HepG2 (cell line): ENCODE measurements around the gene IBA57. TPM values are rescaled to one million over a fixed set of nuclear protein-coding genes. Genes with fewer than 3 reads are reported as not detected.
A peak's percentile ranks its signal among the peaks of the same experiment; 100 is the strongest.

Experiments used
- ATAD3A ChIP-seq: sonication (generic); formaldehyde crosslinking; IDR thresholded peaks from 2 replicates; pipeline ENCODE4 v1.4.0; 2020; ENCODE audit warnings: missing genetic modification reagents
- NFE2 ChIP-seq: sonication (generic); formaldehyde crosslinking; IDR thresholded peaks from 2 replicates; pipeline ENCODE4 v1.4.0; 2020; ENCODE audit warnings: missing genetic modification reagents
- POLR2AphosphoS2 ChIP-seq: IDR thresholded peaks from 2 replicates; pipeline ENCODE4 v1.6.1; 2011; ENCODE audit warnings: low read depth, low read length, improper control_type of control experiment
- SALL1 ChIP-seq: sonication (generic); formaldehyde crosslinking; IDR thresholded peaks from 2 replicates; pipeline ENCODE4 v1.8.0; 2022; ENCODE audit warnings: mild to moderate bottlenecking, missing genetic modification reagents
- ZNF383 ChIP-seq: sonication (generic); formaldehyde crosslinking; IDR thresholded peaks from 2 replicates; pipeline ENCODE4 v1.4.0; 2020; ENCODE audit warnings: missing genetic modification reagents, mild to moderate bottlenecking, borderline replicate concordance
- ZNF543 ChIP-seq: sonication (generic); formaldehyde crosslinking; IDR thresholded peaks from 2 replicates; pipeline ENCODE4 v1.4.0; 2020; ENCODE audit warnings: mild to moderate bottlenecking, missing genetic modification reagents
- ZNF570 ChIP-seq: sonication (generic); formaldehyde crosslinking; IDR thresholded peaks from 2 replicates; pipeline ENCODE4 v1.4.0; 2020; ENCODE audit warnings: mild to moderate bottlenecking, missing genetic modification reagents, borderline replicate concordance
- polyA plus RNA-seq, 8 experiments: library from polyadenylated mRNA; depleted of rRNA in 3 of 8; stranded (reverse) in 7 of 8; unstranded in 1 of 8; fragments of >200 nt; fragmentation: Illumina TruSeq in 4 of 8; extraction: Trizol in 4 of 8; gene quantifications; 2 replicates each; pipeline versions ENCODE4 v1.2.1 to v1.2.3, GENCODE V29; 2011 to 2016; ENCODE audit warnings: low read depth in 4 of 8, missing spikeins in 1 of 8, mixed read lengths in 1 of 8; ENCODE audit not compliant: insufficient read depth in 1 of 8
- total RNA-seq, 5 experiments: library from RNA; depleted of rRNA; stranded (reverse); fragments of >200 nt; fragmentation: Illumina TruSeq; extraction: Trizol; gene quantifications; 2 replicates each; pipeline ENCODE4 v1.2.3, GENCODE V29; 2016; ENCODE audit warnings: low read depth in 1 of 5
- TF ChIP-seq, protein P1 (sequence below): sonication (generic); formaldehyde crosslinking; IDR thresholded peaks from 2 replicates; pipeline ENCODE4 v1.4.0; 2020; ENCODE audit warnings: mild to moderate bottlenecking, missing genetic modification reagents, borderline replicate concordance
- TF ChIP-seq, protein P2 (sequence below): sonication (generic); formaldehyde crosslinking; IDR thresholded peaks from 2 replicates; pipeline ENCODE4 v1.4.0; 2020; ENCODE audit warnings: mild to moderate bottlenecking, missing genetic modification reagents
- TF ChIP-seq, protein P3 (sequence below): sonication (generic); formaldehyde crosslinking; IDR thresholded peaks from 2 replicates; pipeline ENCODE4 v1.5.1; 2020; ENCODE audit warnings: mild to moderate bottlenecking, missing genetic modification reagents, moderate library complexity
- TF ChIP-seq, protein P4 (sequence below): sonication (generic); formaldehyde crosslinking; conservative IDR thresholded peaks from 2 replicates; pipeline ENCODE4 v1.4.0; 2020; ENCODE audit warnings: missing genetic modification reagents
- TF ChIP-seq, protein P5 (sequence below): sonication (generic); formaldehyde crosslinking; IDR thresholded peaks from 2 replicates; pipeline ENCODE4 v1.4.0; 2020; ENCODE audit warnings: missing genetic modification reagents

IBA57 gene
- total and polyA plus RNA-seq, 2 of the 13 experiments (the other 11 are each of a cell fraction or from before 2014, with no cell fraction given) = 2.3 to 10.2 TPM

DNA sequence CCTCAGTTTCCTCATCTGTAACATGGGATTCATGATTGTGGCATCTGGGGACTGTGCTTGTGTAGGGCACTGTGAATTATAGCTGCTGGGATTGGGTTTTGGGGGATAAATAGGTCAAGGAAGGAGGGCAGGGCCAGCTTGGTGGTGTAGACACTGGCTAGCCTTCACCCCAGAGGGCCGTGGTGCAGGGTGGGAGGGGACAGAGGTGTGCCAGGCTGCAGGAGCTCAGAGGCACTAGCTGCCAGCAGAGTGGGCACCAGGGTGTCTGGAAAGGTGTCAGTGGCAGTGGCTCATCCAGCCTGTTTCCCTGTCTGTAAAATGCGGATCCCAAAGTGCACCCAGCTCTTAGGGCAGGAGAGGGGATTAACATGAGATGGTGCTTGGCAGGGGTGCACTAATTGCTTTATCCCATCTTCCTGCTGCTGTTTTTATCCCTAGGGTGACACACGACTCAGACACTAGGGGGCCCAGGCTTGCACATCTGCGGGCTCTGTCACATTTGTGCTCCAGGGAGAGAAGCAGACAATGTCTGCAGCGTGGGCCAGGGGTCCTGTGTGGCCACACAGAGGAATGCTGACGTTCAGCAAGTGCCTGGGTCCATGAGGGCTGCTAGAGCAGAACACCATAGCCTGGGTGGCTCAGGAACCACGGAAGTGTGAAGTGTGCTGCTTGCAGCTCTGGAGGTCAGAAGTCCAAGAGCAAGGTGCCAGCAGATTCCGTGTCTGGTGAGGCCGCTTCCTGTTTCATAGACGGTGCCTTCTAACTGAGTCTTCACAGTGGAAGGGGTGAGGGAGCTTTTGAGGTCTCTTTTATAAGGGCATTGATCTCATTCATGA, 61.6 kb downstream of the IBA57 start (continued):
- TF ChIP-seq ATAD3A (CRISPR knock-in tag) (no peak), ZNF543 (CRISPR knock-in tag) (no peak), ZNF570 (no peak), POLR2AphosphoS2 (no peak), SALL1 (CRISPR knock-in tag) (peak; percentile 28; the same call in 1 of the 2 replicates), ZNF383 (no peak), NFE2 (CRISPR knock-in tag) (no peak)
- TF ChIP-seq, protein P1, sequence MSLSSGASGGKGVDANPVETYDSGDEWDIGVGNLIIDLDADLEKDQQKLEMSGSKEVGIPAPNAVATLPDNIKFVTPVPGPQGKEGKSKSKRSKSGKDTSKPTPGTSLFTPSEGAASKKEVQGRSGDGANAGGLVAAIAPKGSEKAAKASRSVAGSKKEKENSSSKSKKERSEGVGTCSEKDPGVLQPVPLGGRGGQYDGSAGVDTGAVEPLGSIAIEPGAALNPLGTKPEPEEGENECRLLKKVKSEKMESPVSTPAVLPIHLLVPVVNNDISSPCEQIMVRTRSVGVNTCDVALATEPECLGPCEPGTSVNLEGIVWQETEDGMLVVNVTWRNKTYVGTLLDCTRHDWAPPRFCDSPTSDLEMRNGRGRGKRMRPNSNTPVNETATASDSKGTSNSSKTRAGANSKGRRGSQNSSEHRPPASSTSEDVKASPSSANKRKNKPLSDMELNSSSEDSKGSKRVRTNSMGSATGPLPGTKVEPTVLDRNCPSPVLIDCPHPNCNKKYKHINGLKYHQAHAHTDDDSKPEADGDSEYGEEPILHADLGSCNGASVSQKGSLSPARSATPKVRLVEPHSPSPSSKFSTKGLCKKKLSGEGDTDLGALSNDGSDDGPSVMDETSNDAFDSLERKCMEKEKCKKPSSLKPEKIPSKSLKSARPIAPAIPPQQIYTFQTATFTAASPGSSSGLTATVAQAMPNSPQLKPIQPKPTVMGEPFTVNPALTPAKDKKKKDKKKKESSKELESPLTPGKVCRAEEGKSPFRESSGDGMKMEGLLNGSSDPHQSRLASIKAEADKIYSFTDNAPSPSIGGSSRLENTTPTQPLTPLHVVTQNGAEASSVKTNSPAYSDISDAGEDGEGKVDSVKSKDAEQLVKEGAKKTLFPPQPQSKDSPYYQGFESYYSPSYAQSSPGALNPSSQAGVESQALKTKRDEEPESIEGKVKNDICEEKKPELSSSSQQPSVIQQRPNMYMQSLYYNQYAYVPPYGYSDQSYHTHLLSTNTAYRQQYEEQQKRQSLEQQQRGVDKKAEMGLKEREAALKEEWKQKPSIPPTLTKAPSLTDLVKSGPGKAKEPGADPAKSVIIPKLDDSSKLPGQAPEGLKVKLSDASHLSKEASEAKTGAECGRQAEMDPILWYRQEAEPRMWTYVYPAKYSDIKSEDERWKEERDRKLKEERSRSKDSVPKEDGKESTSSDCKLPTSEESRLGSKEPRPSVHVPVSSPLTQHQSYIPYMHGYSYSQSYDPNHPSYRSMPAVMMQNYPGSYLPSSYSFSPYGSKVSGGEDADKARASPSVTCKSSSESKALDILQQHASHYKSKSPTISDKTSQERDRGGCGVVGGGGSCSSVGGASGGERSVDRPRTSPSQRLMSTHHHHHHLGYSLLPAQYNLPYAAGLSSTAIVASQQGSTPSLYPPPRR = no peak
- TF ChIP-seq, protein P2, sequence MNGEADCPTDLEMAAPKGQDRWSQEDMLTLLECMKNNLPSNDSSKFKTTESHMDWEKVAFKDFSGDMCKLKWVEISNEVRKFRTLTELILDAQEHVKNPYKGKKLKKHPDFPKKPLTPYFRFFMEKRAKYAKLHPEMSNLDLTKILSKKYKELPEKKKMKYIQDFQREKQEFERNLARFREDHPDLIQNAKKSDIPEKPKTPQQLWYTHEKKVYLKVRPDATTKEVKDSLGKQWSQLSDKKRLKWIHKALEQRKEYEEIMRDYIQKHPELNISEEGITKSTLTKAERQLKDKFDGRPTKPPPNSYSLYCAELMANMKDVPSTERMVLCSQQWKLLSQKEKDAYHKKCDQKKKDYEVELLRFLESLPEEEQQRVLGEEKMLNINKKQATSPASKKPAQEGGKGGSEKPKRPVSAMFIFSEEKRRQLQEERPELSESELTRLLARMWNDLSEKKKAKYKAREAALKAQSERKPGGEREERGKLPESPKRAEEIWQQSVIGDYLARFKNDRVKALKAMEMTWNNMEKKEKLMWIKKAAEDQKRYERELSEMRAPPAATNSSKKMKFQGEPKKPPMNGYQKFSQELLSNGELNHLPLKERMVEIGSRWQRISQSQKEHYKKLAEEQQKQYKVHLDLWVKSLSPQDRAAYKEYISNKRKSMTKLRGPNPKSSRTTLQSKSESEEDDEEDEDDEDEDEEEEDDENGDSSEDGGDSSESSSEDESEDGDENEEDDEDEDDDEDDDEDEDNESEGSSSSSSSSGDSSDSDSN (CRISPR knock-in tag) = 0 out of 2 replicates have a peak, but pooled peaks have one; percentile 26
- TF ChIP-seq, protein P3, sequence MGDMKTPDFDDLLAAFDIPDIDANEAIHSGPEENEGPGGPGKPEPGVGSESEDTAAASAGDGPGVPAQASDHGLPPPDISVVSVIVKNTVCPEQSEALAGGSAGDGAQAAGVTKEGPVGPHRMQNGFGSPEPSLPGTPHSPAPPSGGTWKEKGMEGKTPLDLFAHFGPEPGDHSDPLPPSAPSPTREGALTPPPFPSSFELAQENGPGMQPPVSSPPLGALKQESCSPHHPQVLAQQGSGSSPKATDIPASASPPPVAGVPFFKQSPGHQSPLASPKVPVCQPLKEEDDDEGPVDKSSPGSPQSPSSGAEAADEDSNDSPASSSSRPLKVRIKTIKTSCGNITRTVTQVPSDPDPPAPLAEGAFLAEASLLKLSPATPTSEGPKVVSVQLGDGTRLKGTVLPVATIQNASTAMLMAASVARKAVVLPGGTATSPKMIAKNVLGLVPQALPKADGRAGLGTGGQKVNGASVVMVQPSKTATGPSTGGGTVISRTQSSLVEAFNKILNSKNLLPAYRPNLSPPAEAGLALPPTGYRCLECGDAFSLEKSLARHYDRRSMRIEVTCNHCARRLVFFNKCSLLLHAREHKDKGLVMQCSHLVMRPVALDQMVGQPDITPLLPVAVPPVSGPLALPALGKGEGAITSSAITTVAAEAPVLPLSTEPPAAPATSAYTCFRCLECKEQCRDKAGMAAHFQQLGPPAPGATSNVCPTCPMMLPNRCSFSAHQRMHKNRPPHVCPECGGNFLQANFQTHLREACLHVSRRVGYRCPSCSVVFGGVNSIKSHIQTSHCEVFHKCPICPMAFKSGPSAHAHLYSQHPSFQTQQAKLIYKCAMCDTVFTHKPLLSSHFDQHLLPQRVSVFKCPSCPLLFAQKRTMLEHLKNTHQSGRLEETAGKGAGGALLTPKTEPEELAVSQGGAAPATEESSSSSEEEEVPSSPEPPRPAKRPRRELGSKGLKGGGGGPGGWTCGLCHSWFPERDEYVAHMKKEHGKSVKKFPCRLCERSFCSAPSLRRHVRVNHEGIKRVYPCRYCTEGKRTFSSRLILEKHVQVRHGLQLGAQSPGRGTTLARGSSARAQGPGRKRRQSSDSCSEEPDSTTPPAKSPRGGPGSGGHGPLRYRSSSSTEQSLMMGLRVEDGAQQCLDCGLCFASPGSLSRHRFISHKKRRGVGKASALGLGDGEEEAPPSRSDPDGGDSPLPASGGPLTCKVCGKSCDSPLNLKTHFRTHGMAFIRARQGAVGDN (CRISPR knock-in tag) = peak; percentile 41
- TF ChIP-seq, protein P4, sequence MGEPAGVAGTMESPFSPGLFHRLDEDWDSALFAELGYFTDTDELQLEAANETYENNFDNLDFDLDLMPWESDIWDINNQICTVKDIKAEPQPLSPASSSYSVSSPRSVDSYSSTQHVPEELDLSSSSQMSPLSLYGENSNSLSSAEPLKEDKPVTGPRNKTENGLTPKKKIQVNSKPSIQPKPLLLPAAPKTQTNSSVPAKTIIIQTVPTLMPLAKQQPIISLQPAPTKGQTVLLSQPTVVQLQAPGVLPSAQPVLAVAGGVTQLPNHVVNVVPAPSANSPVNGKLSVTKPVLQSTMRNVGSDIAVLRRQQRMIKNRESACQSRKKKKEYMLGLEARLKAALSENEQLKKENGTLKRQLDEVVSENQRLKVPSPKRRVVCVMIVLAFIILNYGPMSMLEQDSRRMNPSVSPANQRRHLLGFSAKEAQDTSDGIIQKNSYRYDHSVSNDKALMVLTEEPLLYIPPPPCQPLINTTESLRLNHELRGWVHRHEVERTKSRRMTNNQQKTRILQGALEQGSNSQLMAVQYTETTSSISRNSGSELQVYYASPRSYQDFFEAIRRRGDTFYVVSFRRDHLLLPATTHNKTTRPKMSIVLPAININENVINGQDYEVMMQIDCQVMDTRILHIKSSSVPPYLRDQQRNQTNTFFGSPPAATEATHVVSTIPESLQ (CRISPR knock-in tag) = no peak
- TF ChIP-seq, protein P5, sequence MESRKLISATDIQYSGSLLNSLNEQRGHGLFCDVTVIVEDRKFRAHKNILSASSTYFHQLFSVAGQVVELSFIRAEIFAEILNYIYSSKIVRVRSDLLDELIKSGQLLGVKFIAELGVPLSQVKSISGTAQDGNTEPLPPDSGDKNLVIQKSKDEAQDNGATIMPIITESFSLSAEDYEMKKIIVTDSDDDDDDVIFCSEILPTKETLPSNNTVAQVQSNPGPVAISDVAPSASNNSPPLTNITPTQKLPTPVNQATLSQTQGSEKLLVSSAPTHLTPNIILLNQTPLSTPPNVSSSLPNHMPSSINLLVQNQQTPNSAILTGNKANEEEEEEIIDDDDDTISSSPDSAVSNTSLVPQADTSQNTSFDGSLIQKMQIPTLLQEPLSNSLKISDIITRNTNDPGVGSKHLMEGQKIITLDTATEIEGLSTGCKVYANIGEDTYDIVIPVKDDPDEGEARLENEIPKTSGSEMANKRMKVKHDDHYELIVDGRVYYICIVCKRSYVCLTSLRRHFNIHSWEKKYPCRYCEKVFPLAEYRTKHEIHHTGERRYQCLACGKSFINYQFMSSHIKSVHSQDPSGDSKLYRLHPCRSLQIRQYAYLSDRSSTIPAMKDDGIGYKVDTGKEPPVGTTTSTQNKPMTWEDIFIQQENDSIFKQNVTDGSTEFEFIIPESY (CRISPR knock-in tag) = no peak
